NCI-H345 (cell line): Measurements from ENCODE around the gene PGLYRP2.
"Not testable (repeated sequence)": the region's sequence is repeated elsewhere in the genome, so short reads cannot be mapped to it uniquely, and the experiment has no call there.

Experiments
- DNase-seq: peaks from one replicate; lab custom pipeline; 2025; lab: John Stamatoyannopoulos, UW

PGLYRP2 gene

GRCh38 chr19:15488489-15489226 lies 9.4 kb upstream of the PGLYRP2 start:
- no peak for DNase-seq

DNA sequence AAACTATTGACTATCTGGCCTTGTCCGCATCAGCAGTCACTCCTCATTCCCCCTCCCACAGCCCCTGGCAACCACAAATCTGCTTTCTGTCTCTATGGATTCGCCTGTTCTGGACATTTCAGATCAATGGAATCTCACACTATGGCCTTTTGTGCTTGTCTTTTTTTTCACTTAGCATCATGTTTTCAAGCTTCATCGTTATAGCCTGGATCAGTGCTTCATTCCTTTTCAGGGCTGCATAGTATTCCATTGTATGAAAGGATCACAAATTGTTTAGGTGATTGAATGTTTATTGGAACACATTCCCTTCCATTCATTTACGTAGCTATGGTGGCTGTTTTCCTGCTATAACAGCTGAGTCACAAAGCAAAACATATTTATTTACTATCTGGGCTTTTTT lies 7.7 kb upstream of the PGLYRP2 start:
- no peak for DNase-seq

GRCh38 chr19:15485768-15486167 lies 6.5 kb upstream of the PGLYRP2 start:
- not testable (repeated sequence) for DNase-seq

- not testable (repeated sequence) for DNase-seq
Measured at GRCh38 chr19:15480996-15481395, 1.7 kb upstream of the PGLYRP2 start.

- DNase-seq, result no peak
Measured at GRCh38 chr19:15476325-15476724, 3.0 kb downstream of the PGLYRP2 start.

DNA sequence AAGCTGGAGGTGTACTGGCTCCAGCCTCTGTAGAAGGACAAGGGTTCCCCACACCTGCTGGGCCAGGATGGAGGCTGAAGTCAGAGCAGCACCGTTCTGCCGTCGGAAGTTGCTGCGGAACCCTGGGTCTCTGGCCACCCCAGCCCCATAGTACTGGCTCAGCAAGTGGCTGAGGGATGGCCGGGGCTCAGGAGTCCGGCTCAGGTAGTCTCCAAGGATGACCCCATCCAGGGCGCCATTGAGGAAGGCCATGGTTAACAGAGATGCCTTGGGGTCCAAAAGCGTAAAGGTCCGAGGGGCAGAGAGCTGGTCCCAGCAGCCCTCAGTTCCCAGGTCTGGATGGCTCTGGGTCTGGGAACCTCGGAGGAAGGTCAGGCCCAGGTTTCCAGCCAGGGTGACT lies 3.7 kb downstream of the PGLYRP2 start:
- DNase-seq, result no peak

GRCh38 chr19:15475169-15475568 lies 4.1 kb downstream of the PGLYRP2 start:
- DNase-seq, result no peak

- not testable (repeated sequence) for DNase-seq
Measured at GRCh38 chr19:15473821-15474220, 5.5 kb downstream of the PGLYRP2 start.

DNA sequence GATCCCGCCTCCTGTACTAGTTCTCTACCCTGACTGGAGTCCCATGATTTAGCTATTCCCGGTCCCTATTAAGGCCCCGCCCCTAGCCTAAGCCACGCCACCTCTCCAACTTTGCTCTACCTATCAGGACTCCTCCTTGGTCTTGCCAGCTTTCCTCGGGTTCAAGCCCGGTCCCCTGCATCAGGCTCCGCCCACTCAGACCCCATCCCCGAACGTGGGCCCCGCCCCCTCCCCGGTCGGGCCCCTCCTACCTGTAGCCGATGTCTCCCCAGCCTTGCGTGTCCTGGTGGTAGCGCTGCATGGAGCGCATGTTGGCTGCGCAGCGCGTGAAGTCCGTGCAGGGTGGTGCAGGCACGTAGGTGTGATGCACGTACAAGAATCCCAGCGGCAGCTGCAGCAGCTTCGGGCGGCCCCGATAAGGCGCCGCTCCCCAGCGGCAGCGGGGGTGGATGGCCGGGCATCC lies 7.6 kb downstream of the PGLYRP2 start:
- no peak for DNase-seq

- DNase-seq, result no peak
Measured at GRCh38 chr19:15469513-15470297, 9.6 kb downstream of the PGLYRP2 start.

- DNase-seq, result no peak
Measured at GRCh38 chr19:15468675-15469512, 10.4 kb downstream of the PGLYRP2 start.

GRCh38 chr19:15467734-15468214 lies 11.5 kb downstream of the PGLYRP2 start:
- DNase-seq, result no peak

GRCh38 chr19:15466851-15467733 lies 12.2 kb downstream of the PGLYRP2 start:
- DNase-seq, result no peak

DNA sequence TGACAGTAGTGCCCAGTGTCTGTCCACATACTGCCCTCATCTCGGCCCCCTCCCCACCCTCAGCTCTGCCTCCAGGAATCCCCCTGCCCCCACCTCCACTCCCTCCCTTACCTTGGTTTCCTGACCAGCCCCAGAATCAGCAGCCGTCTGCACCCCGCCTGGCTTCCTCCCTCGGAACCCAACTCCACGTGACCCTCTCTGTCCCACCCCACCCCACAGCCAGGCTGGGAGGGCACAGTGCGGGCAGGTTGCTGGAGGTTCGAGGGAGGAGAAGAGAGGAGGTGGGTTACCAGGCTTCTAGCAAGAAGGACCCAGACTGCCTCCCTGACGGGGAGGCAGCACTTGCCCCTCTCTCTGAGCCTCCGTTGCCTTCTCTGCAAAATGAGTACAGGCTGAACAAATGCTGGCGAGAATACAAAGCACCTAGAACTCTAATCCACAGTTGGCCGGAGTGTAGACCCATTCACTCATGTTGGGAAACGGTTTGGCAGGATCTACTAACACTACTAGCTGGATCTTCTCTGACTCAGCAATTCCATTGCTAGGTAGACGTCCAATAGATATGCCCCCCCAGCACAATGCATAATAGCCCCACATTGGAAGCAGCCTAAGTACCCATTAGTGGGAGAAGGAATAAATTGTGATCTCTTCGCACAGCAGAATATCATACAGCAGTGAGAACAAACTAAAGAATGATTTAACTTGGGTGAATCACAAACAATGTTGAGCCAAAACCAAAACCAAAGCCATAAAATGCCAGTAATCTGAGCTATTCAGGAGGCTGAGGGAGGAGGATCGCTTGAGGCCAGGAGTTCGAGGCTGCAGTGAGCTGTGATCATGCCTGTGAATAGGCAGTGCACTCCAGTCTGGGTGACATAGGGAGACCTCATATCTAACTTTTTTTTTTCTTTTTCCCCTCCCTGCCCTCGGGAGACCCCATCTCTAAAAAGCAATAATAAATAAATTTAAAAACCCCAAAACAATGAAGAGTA lies 14.6 kb downstream of the PGLYRP2 start, which contains the start of gene RASAL3:
TSS of gene RASAL3 (minus strand) at position 151 of the 992 bp plus-strand sequence. CDS start 186 bp downstream, outside the sequence.
- DNase-seq, result no peak

DNA sequence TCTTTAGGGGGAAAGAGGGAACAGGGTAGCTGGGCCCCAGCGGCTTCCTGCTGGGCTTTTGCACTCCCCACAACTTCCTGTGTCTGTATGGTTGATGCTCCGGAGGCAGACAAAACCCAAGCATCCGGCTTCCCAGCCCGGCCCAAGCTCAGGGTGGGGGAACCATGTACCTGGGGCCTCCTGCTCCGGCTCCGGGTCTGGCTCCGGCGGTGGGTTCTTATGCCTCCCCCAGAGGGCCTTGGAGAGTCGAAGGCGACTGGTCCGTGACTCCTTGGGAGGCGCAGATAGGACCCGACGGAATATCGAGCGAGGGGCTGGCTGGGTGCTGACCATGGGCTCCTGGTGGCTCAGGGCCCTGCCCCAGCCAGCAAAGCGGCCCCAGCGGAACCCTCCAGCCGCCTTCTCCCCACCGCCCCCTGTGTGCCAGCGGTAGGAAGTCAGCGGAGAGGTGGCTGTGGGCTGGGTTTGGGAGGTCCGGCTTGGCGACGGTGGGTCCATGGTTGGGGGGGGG lies 15.4 kb downstream of the PGLYRP2 start:
- DNase-seq, result no peak

DNA sequence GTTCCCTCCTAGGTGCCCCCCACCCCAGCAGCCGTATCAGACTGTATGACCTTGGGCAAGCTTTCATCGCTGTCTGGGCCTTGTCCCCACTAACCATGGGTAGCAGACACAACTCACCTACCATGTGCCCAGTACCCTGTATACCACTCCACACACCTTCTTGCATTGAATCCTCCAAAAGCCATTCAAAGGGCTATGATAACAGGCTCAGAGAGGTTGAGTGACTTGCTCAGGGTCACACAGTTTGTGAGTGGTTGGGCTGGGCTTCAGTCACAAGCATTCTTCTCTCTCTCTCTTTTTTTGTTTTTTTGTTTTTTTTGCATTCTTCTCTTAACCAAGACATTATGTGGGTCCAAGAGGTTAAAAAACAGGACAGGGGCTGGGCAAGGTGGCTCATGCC lies 17.6 kb downstream of the PGLYRP2 start:
- DNase-seq, result no peak

DNA sequence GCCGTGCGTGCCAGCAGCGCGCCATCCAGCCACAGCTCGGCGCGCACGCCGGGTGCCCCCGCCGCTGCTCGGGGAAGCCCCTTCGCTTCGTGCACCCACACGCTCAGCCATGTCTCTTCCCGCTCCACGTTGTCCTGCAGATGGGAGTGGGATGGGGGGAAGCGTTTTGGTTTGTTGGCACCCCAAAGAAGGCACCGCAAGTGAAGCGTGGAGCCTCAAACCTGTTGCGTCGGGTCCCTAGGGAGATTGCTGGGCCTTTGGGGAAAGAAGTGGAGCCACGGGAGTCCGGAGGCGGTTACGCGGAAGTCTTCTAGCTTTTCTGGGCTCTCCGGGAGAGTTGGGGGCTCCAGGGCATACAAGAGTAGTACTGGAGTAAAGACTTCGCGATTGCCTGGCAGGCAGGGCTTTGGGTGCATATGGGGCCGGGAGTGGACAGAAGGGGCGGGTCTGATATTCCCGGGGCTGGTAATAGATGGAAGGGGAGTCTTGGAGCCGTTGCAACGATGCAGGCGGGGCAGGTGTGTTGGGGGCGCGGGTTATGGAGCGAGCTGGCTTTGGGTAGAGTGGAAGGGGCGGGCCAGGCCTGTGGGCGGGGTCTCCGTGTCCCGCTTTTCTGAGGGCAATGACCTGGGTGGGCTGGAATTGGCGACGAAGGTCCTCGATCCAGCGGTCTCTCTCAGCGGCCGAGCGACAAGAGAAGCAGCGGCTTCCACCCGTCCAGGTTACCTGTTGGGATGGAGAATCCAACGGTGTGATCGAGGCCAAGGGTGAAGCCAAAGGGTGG lies 21.4 kb downstream of the PGLYRP2 start:
- DNase-seq, result no peak

DNA sequence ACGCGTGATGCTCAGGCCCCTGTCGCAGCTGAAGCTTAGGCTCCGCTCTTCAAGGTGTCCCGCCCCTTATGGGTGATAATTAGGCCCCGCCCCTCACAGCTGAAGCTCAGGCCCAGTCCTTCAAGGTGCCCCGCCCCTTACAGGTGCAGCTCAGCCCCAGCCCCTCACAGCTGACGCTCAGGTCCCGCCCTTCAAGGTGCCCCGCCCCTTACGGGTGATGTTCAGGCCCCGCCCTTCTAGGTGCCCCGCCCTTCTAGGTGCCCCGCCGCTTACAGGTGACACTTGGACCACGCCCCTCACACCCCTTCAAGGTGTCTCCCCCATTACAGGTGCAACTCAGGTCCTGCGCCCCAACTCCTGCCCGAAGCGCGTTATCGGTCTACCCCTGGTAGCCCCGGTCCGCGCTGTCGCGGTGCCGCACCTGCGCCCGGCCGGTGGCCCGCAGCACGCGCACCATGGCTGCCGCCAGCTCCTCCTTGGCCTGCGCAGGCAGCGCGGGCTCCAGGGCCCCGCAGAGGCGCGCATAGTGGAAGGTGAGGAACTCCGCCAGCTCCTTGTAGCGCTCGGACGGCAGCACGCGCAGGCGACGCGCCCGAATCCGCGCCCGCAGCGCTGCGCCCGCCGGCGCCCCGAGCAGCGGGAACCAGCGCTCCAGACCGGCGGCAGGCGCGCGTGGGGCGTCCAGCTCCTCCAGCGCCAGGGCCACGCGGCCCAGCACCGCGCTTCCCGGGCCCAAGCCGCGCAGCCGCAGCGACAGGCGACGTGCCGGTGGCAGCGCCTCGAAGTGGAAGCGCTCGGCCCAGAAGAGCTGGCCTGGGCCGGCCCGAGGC lies 22.2 kb downstream of the PGLYRP2 start:
- DNase-seq, result peak; percentile 77
